Activated CD4-positive, alpha-beta T cell treated with anti-CD3 and anti-CD28 coated beads for 4 hours (primary cell): Measurements from ENCODE around the gene TCEAL2.
"Not testable (repeated sequence)": the region's sequence is repeated elsewhere in the genome, so short reads cannot be mapped to it uniquely, and the experiment has no call there.

ENCODE experiments used
- DNase-seq, 2 donors: peaks; one replicate each; pipeline ENCODE4 v3.0.0-alpha.2; 2020

TCEAL2 gene

DNA sequence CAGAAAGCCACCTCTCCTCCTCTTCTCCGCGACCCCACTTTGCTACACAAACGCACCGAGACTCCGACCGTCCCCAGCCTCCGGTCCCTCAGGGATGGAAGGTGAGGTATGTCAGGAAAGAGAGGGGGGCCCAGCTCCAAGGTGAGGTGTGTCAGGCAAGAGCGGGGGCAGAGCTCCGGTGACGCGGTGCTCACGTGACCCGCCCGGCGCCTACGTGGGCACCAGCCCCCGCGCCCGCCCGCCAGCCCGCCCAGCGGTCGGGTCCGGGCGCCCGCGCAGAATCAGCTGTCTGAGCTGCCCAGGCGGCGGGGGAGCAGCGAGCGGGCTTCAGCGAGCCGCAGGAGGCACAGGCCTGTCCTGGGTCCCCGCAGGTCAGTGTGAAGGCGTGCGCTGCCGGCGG is at the start of gene TCEAL2:
TSS of gene TCEAL2 (plus strand) at position 244 of the 400 bp plus-strand sequence. CDS start 1,152 bp downstream, outside the sequence.
- DNase-seq: peak; percentile 9 to 18

DNA sequence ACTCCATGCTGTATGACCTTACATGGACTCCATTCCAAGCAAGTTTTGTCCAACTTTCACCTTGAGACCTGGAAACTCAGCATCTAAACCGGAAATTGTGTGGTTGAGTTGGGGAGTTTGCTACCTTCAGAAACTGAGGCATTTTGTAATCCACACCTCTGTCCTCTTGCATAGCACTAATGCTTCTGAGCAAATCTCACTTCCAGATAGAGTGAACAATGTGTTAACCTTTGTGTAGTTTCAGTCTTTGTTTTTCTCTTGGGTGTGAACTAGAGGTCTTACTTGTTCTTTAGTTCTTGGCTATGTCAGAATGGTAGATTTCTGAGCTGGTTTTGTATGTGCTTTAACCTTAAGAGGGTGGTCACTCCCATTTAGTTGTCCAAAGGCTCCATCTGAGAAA is 48.1 kb upstream of the TCEAL2 start:
- no peak for DNase-seq

DNA sequence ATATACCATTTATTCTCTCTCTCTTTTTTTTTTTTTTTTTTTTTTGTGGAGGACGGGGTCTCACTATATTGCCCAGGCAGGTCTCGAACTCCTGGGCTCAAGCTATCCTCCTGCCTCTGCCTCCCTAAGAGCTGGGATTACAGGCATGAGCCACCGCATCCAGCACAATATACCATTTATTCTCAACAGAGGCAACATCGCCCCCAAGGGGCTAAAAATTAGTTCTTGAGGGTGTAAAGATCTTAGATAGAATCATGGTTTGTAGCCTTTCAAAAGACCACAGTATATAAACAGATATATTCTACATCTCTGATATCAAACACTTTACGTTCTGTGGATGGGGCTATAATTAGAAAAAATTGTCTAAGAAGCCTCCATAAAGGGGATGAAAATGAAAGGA is 39.8 kb upstream of the TCEAL2 start:
- no peak for DNase-seq

DNA sequence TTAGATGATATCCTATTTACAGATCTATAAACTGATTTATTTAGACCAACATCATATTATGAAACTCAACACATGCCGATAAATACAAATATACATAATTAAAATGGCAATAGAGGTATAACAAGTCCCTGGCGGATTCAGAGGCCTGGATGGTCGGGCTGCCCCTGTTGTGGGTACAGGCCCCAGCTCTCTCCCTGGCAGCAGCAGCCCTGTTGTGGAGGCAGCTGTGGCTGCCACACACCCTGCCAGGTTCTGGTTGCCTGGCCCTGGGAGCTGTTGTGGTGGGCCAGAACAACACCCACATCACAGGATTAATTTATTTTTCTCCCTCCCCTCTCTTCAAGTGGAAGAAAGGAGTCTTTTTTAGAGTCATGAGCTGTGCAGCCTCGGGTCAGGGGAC is 12.1 kb upstream of the TCEAL2 start:
- DNase-seq: no peak

DNA sequence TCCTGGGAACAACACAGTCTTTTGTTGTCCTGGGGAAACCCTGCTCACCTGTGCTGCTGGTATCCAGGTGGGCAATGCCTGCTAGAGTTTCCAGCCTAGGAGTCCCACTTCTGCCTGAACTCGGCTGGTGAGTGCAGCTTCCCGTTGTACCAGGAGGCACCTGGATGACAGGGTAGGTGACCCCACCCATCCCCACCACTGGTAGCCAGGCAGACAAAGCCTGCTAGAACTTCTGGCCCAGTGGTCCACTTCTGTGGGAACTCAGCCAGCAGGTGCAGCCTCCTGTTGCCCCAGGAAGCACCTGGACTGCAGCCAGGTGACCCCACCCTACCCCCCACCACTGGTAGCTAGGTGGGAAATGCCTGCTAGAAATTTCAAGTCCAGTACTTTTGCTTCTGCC is 9.7 kb upstream of the TCEAL2 start:
- no peak for DNase-seq

DNA sequence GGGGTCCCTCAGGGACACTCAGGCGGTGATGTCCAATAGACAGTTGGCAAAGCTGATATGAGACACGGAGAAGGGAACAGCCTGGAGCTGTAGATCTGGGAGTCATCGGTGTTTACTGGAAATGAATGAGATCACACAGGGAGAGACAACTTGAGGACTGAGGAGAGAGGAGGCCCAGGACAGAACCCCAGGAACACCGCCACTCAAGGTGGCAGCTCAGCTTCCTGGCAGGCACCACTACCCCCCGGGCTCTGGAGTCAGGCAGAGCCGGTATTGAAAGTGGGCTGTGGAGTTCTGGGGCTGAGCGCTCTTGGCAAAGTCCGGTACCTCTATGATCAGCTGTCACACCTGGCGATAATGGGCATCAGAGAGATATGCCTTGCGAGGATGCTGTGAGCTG is 465 bp upstream of the TCEAL2 start:
- not testable (repeated sequence) for DNase-seq

DNA sequence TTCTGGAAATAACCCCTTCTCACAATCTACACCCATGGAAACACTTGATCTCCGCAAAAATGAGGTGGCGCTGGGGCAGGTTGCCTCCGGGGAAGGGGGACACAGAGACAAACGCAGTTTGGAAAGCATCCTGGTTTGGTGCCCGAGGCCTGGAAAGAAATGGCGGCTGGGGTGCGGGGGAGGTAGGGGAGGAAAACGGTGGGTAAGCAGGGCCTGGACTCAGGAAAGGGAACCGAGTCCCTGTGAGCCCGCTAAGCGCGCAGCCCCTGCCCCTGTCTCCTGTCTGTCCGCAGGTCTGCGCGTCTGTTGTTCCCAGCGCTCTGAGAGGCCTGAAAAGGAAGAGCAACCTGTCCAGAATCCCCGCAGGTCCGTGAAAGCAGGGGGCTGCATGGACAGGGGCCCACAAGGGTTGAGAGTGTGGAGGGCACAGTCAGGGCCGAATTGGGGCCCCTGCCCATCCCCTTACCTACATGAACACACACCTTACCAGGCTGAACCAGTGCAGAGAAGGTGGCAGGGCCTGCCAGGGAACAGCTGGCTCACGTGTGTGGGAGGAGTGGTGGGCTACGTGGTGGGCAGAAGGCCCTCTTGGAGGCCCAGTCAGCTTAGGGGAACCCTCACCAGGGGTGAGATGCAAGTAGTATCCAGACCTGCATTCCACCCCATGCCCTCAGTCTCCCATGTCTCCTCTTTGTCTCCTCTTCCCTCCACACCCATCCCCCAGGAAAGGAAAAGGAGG is 770 bp downstream of the TCEAL2 start:
- DNase-seq: not testable (repeated sequence)

DNA sequence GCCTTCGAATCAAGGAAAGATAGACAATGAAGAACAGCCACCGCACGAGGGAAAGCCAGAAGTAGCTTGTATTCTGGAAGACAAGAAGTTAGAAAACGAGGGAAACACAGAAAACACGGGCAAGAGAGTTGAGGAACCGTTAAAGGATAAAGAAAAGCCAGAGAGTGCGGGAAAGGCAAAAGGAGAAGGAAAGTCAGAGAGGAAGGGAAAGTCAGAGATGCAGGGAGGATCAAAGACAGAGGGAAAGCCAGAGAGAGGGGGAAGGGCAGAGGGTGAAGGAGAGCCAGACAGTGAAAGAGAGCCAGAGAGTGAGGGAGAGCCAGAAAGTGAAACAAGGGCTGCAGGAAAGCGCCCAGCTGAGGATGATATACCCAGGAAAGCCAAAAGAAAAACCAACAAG is 1.4 kb downstream of the TCEAL2 start:
- no peak for DNase-seq

DNA sequence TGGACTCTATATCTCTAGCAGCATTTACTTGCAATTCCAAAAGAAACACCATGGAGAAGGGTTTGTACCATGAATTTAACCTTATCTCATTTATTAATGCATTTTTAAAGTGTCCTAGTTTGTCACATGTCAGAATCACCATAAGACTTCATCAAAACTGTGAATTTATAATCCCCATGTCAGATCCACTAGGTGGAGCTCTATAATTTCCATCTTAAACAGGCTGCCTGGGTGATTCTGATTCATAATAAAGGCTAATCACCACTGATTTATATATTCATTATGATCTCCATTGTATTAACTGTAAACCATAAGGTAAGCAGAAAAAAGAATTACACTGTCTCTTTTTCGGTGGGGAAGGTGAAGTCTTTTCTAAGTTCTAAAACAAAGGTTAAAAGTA is 4.0 kb downstream of the TCEAL2 start:
- DNase-seq: no peak

DNA sequence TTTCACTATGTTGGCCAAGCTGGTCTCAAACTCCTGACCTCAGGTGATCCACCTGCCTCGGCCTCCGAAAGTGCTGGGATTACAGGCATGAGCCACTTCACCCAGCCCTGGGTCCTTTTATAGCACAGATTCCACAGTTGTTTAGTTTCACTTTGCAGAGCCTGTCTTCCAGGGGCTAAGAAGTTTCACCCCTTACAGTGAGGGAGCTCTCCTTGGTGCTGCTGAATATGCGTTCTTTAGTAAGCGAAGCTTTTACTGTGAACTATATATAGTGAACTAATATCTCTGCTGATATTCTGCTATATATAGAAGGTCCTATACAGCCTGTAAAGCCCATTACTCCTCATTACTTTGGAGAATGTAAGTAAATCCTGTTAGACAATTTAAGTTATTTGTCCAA is 12.6 kb downstream of the TCEAL2 start:
- no peak for DNase-seq

DNA sequence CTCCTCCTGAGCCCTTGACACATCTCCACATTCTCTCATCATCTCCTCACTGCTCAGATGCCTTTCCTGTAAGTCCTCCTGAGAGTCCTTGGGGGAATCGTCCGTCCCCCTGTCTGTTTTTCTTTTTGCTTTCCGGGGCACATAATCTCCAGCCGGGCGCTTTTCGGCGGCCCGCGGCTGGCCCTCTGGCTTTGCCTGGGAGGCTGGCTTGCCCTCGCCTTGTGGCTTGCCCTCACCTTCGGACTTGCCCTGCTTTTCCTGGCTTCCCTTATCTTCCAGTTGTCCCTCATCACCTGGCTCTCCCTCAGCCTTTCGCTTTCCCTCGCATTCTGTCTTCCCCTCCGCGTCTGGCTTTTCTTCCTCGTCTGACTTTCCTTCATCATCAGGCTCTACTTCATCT is 15.4 kb downstream of the TCEAL2 start:
- DNase-seq: not testable (repeated sequence)

DNA sequence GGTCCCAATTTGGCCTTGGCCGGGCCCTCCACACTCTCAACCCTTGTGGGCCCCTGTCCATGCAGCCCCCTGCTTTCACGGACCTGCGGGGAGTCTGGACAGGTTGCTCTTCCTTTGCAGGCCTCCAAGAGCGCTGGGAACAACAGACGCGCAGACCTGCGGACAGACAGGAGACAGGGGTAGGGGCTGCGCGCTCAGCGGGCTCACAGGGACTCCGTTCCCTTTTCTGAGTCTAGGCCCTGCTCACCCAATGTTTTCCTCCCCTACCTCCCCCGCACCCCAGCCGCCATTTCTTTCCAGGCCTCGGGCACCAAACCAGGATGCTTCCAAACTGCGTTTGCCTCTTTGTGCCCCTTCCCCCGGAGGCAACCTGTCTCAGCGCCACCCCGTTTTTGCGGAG is 16.2 kb downstream of the TCEAL2 start:
- DNase-seq: not testable (repeated sequence)

DNA sequence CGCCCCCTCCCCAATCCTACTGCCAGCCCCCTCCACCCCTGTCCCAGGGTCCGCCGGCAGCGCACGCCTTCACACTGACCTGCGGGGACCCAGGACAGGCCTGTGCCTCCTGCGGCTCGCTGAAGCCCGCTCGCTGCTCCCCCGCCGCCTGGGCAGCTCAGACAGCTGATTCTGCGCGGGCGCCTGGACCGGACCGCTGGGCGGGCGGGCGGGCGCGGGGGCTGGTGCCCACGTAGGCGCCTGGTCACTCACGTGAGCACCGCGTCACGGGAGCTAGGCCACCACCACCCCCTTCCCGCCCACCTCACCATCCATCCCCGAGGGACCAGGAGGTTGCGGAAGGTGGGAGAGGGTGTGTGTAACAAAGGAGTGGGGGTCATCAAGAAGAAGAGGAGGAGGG is 16.8 kb downstream of the TCEAL2 start, which contains the start of gene TCEAL6:
TSS of gene TCEAL6 (minus strand) at position 208 of the 400 bp plus-strand sequence.
- not testable (repeated sequence) for DNase-seq

DNA sequence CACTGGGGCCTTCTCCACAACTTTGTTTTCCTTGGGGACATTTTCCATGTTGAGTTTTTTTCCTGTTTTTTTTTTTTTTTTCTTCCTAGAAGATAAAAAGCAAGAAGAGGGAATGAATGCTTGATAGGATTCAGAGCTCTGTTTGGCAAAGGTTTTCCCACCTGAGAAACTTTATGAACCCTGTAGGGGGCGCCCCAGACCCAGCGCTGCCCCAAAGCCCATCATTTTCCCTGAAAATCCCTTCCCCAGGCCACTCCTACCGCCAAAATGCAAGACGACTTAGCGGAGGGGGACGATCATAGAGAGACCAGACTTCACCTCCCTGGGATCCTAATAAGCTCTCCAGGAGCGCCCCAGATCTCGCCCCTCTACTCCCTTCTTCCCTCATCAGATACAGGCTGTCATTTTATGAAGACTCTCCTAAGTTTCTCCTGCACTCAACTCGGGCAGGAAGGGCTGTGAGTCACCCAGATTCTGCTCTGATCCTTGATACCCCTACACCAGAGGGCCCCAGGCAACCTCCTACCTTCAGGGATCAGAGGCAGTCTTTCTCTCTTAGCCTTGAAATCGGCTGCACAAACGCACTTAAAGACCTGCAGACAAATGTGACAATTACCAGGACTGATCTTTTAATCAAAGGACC is 28.9 kb downstream of the TCEAL2 start:
- DNase-seq: peak; percentile 1 to 3

DNA sequence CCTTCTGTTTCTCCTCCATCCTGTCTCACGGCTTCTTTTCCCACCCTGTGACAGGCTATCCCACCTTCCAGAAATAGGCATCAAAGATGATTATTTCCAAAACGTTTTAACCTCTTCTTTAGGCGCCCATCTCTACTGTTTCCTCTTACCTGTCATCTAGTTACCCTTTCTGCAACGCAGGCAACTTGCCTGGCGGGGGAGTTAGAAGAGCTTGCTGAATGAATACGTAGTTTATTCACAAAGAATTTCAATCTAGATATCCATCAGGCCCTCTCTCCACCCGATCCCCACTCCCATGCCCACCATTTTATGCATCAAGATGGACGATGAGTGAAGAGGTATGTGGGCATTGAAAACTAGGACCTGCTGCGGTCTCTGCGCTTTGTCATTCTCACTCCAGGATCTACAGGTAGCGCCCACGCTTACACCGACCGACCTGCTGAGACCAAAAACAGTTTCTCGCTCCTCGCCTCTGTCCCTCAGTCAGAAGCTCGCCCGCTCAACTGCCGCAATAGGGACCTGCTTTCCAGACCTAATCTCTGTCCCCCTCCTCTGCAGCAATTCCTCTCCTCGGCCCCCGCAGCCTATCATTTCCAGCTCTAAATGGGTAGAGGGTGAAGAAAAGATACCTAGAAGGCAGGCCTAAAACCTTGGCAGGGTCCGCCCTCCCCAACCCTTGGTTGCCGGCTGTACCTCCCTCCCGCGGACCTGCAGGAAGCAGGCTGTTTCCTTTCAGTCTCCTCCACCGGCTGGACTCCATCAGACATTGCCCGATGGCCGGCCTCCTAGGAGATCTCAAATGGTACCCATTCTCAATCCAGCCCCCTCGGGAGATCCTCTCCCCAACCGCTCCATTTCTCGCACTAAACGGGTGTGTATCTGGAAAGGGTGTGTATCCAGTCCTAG is 29.7 kb downstream of the TCEAL2 start:
- DNase-seq: peak; percentile 7 to 17

DNA sequence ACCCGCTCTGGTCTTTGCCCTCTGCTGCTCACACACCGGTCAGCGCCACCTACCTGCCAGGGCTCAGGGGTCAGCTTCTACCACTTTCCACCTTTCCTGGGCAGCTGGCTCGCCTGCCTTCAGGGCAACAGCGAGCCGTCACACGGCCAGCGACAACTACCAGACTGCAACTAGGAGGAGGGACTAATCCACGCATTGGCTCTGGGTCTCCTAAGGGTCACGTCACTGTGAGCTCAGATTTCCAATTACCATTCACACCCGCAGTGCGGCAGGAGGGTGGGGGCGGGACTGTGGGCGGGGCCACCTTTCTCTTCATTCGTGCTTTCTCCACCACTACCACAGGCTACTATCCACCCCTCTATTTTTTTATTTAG is 30.3 kb downstream of the TCEAL2 start, which contains the start of gene BEX5:
TSS of gene BEX5 (minus strand) at position 172 of the 374 bp plus-strand sequence. CDS start 1,712 bp downstream, outside the sequence.
- DNase-seq: peak; percentile 49 to 52
